ENCODE results near the gene MVB12A.

Gene MVB12A

GRCh38 chr19:17419621-17420474 lies at the start of gene MVB12A:
TSS of gene MVB12A (plus strand) at chr19:17420047. CDS start at chr19:17420136, 89 bp downstream.
- Histone ChIP-seq H3K4me3 (ENCODE audit: low read length) (peak within 1 kb of the TSS; percentile 74), H3K9me3 (ENCODE audit: control insufficient read depth, insufficient read depth, low read length) (no peaks in the 10 kb centered on the region), H3K27me3 (ENCODE audit: control insufficient read depth, insufficient read depth, low read length) (no peaks in the 10 kb centered on the region), H3K36me3 (ENCODE audit: control insufficient read depth, insufficient read depth, low read length) (no peaks in the 10 kb centered on the region), H3K27ac (ENCODE audit: low read length) (no peak within 1 kb of the TSS), H3K4me1 (ENCODE audit: control insufficient read depth, insufficient read depth, low read length) (0 out of 2 replicates have a peak, but pooled peaks cover 2% of the 10 kb centered on the region)
- peak; percentile 99 for DNase-seq (ENCODE audit: low read depth, low spot score)
- no CpG with 5 or more reads among the region's 85 CpGs for WGBS (ENCODE audit: insufficient coverage, insufficient read length)

DNA sequence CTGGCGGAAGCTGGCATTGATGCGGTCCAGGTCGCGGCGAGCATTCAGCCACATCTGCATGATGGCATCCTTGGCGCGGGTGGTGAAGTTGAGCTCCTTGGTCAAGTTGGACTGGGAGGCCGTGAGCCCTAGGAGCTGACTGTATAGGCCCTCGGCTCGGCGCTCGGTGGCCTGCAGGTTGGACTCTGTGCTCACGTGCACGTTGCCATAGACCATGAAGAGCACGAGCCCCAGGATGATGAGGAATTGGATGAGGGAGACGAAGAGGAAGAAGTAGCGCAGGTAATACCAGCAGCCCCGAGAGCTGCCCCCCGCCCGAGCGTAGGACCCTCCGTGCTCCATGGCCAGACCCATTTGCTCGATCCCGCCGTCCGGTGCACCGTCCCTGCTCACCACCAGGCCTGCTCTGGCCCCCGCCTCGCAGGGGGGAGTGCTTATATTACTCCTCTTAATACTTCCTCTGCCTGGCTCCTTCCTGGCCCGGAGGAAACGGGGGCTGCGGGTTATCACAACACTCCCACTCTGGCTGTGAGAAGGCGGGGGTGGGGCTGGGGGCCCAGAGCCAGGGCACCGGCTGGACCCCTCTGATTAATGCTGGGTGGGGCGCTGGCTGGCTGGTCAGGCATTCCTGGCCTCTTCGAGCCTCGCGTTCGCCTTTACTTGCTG lies 42.8 kb upstream of the MVB12A start, which contains the start of gene PLVAP:
Gene PLVAP (minus strand): TSS at position 408 of the 666 bp plus-strand sequence. CDS start 54 bp downstream, at position 354.
- no CpG with 5 or more reads among the region's 39 CpGs for WGBS (ENCODE audit: insufficient coverage, insufficient read length)
- no peaks in the 10 kb centered on the region for H3K27me3 ChIP-seq (ENCODE audit: control insufficient read depth, insufficient read depth, low read length)
- no peaks in the 10 kb centered on the region for H3K36me3 ChIP-seq (ENCODE audit: control insufficient read depth, insufficient read depth, low read length)
- H3K4me3 ChIP-seq (ENCODE audit: low read length), result no peak within 1 kb of the TSS
- peaks cover 4% of the 10 kb centered on the region for H3K4me1 ChIP-seq (ENCODE audit: control insufficient read depth, insufficient read depth, low read length)
- H3K27ac ChIP-seq (ENCODE audit: low read length), result no peak within 1 kb of the TSS
- DNase-seq (ENCODE audit: low read depth, low spot score), result no peak
- no peaks in the 10 kb centered on the region for H3K9me3 ChIP-seq (ENCODE audit: control insufficient read depth, insufficient read depth, low read length)

DNA sequence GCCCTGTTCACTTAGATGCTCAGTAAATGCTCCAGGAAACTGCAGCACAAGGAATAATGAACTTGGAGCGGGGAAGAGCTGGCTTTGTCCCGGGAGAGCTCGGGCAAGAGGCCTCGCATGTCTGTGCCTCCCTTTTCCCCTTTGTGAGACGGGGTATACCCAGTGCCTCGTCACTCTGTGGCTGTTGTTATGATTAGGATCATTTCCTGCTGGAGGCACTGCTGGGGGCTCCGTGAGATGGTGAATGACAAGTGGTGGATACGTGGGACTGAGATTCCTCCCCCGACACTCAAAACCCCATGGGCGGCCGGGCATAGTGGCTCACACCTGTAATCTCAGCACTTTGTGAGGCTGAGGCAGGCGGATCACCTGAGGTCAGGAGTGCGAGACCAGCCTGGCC lies 41.6 kb upstream of the MVB12A start:
- no peak for DNase-seq (ENCODE audit: low read depth, low spot score)
- H3K9me3 ChIP-seq (ENCODE audit: control insufficient read depth, insufficient read depth, low read length), result no peaks in the 10 kb centered on the region
- H3K36me3 ChIP-seq (ENCODE audit: control insufficient read depth, insufficient read depth, low read length), result no peaks in the 10 kb centered on the region
- WGBS (ENCODE audit: insufficient coverage, insufficient read length), result no CpG with 5 or more reads among the region's 13 CpGs
- H3K27me3 ChIP-seq (ENCODE audit: control insufficient read depth, insufficient read depth, low read length), result no peaks in the 10 kb centered on the region
- no peak overlapping the region for H3K27ac ChIP-seq (ENCODE audit: low read length)
- H3K4me1 ChIP-seq (ENCODE audit: control insufficient read depth, insufficient read depth, low read length), result peaks cover 4% of the 10 kb centered on the region
- H3K4me3 ChIP-seq (ENCODE audit: low read length), result no peak overlapping the region

GRCh38 chr19:17379221-17379631 lies 40.6 kb upstream of the MVB12A start:
- no CpG with 5 or more reads among the region's 14 CpGs for WGBS (ENCODE audit: insufficient coverage, insufficient read length)
- H3K4me3 ChIP-seq (ENCODE audit: low read length), result no peak overlapping the region
- H3K27ac ChIP-seq (ENCODE audit: low read length), result no peak overlapping the region
- no peak for DNase-seq (ENCODE audit: low read depth, low spot score)
- no peaks in the 10 kb centered on the region for H3K9me3 ChIP-seq (ENCODE audit: control insufficient read depth, insufficient read depth, low read length)
- H3K36me3 ChIP-seq (ENCODE audit: control insufficient read depth, insufficient read depth, low read length), result no peaks in the 10 kb centered on the region
- peaks cover 5% of the 10 kb centered on the region for H3K4me1 ChIP-seq (ENCODE audit: control insufficient read depth, insufficient read depth, low read length)
- no peaks in the 10 kb centered on the region for H3K27me3 ChIP-seq (ENCODE audit: control insufficient read depth, insufficient read depth, low read length)

DNA sequence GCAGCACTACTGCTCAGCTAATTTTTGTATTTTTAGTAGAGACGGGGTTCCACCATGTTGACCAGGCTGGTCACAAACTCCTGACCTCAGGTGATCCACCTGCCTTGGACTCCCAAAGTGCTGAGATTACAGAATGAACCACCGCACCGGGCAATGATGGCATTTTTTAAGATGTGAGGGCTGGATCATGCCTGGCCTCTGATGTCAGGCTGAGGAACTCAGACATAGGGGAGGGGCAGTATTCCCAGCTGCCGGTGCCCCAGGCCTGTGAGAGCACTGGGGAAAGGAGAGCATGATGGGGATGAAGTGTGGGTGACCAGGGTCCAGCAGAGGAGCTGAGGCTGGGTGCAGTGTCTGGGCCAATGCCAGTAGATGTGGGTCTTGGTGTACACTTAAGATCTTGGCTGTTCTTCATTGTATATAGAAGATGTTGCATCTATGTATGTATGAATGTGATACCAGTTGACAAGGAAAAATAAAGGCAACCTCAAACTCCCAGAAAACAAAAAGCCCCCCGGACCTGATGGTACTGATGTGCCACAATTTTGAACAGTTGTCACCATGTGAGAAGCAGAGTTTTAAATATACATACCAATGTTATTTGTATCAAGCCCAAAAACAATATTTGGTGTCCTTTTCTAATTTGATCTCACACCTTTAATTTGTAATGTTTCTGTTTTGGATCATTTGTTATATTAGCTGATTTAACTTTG lies 39.3 kb upstream of the MVB12A start:
- Histone ChIP-seq H3K4me3 (ENCODE audit: low read length) (no peak overlapping the region), H3K36me3 (ENCODE audit: control insufficient read depth, insufficient read depth, low read length) (no peaks in the 10 kb centered on the region), H3K4me1 (ENCODE audit: control insufficient read depth, insufficient read depth, low read length) (peaks cover 5% of the 10 kb centered on the region), H3K27ac (ENCODE audit: low read length) (no peak overlapping the region), H3K9me3 (ENCODE audit: control insufficient read depth, insufficient read depth, low read length) (no peaks in the 10 kb centered on the region), H3K27me3 (ENCODE audit: control insufficient read depth, insufficient read depth, low read length) (no peaks in the 10 kb centered on the region)
- DNase-seq (ENCODE audit: low read depth, low spot score), result no peak
- no CpG with 5 or more reads among the region's 5 CpGs for WGBS (ENCODE audit: insufficient coverage, insufficient read length)

DNA sequence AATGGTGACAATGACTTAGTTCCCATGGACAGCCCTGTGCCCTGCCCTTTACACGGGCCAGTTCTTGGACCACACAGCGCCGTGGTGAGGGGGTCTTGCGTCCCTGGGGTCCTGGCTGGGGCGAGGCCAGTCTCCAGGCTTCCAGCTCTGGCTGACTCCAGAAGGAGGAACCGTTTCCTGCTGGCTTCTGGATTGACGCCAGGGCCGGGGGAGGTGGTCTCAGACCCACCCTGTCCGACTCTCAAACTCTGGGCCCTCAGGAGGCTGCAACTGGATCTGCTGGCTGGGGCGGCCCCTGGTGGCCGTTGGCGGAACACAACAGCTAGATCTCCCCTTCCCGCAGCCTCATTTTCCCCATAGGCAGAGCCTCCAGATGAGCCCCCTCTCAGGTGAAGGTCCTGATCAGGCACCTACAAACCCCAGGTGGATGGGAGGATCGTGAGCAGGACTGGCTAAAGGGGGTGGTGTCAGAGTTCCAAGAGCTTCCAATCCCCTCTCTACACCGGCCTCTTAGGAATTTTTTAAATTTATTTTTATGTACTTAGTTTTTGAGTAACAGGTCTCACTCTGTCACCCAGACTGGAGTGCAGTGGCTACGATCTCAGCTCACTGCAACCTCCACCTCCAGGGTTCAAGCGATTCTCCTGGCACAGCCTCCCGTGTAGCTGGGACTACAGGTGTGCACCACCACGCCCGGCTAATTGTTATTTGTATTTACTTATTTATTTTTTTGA lies 33.8 kb upstream of the MVB12A start:
- Histone ChIP-seq H3K4me1 (ENCODE audit: control insufficient read depth, insufficient read depth, low read length) (0 out of 2 replicates have a peak, but pooled peaks cover 1% of the 10 kb centered on the region), H3K27me3 (ENCODE audit: control insufficient read depth, insufficient read depth, low read length) (no peaks in the 10 kb centered on the region), H3K9me3 (ENCODE audit: control insufficient read depth, insufficient read depth, low read length) (no peaks in the 10 kb centered on the region), H3K36me3 (ENCODE audit: control insufficient read depth, insufficient read depth, low read length) (no peaks in the 10 kb centered on the region), H3K4me3 (ENCODE audit: low read length) (no peak overlapping the region), H3K27ac (ENCODE audit: low read length) (no peak overlapping the region)
- no peak for DNase-seq (ENCODE audit: low read depth, low spot score)
- no CpG with 5 or more reads among the region's 20 CpGs for WGBS (ENCODE audit: insufficient coverage, insufficient read length)

DNA sequence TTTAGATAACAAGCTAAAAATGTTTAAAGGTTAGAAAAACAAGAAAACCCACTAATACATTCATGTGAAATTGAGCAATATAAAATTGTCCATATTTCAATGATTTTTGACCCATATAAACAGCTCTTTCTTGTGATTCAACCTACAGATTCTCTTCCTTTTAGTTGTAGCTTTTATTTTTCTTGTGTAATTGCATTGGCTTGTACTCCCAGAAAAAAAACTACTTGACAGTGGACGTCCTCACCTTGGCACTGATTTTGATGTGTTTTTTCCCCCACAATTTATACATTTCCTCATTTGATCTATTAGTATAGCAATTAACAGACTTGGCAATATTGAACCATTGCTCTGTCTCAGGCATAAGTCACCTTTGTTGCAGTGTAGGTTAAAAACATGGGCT lies 30.6 kb upstream of the MVB12A start:
- Histone ChIP-seq H3K9me3 (ENCODE audit: control insufficient read depth, insufficient read depth, low read length) (no peaks in the 10 kb centered on the region), H3K4me1 (ENCODE audit: control insufficient read depth, insufficient read depth, low read length) (no peaks in the 10 kb centered on the region; the same call in 1 of the 2 replicates), H3K4me3 (ENCODE audit: low read length) (no peak overlapping the region), H3K36me3 (ENCODE audit: control insufficient read depth, insufficient read depth, low read length) (no peaks in the 10 kb centered on the region), H3K27me3 (ENCODE audit: control insufficient read depth, insufficient read depth, low read length) (no peaks in the 10 kb centered on the region), H3K27ac (ENCODE audit: low read length) (no peak overlapping the region)
- no peak for DNase-seq (ENCODE audit: low read depth, low spot score)
- WGBS (ENCODE audit: insufficient coverage, insufficient read length), result no CpG with 5 or more reads among the region's 1 CpG

DNA sequence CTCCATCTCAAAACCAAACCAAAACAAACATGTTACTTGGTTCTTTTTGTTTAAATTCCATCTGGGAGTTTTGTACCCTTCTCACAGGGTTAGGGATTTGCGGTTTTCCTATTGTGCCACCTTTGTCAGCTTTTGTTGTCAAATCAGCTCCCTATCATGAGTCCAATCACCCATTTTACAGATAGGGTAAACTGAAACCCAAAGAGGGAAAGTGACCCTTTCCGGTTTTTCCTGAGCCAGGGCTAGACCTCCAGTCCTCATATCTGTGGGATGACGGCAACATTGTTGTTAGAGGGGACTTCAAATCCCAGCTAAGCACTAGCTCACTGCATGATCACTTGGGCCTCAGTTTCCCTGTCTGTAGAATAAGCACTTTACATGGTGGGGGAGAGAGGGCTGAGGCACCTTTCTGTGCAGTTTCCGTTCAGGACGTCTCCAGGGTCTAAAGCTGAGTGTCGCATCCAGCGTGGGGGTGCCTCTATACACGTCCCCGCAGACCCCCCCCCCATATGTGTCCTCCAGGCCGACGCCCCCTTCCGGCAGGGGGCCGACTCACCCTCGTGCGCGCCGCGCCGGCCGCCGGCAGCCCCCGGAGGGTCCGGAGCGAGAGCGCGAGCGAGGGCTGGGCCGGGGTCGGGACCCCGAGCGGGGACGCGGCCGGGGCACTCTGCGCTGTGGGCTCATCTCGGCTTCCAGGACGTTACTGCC lies 29.7 kb upstream of the MVB12A start:
- DNase-seq (ENCODE audit: low read depth, low spot score), result no peak
- no CpG with 5 or more reads among the region's 37 CpGs for WGBS (ENCODE audit: insufficient coverage, insufficient read length)

DNA sequence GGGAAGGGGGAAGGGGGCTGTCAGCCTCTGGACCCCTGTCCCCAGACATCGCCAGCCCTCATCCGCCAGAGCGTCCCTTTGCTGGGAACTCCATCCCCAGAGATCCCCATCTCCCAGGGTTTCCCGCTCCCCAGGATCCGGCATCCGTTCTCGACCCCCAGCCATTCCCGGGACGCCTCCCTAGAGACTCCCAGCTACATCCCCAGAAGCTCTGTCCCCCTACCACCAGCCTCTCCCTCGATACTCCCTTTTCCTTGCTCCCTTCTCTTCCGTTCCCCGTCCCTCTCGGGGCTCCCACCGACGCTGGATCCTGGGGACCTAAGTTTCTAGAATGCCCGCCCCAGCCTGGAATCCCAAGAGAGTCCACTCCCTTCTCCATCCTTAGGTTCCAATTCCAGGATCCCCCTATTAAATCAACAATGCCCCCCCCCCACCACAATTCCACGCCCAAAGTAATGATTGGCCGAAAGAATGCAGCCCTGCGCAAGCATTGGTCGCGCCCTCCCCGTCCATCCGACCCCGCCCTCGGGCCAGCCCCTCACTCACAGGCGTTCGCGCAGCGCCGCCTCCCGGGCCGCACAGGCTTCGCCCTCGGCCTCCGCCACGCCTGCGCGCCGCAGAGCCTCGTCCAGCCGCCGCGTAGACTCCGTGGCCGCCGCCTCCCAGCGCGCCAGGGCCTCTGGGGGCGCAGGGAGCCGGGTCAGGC lies 29.0 kb upstream of the MVB12A start:
- peak overlapping the region; percentile 39 for H3K4me3 ChIP-seq (ENCODE audit: low read length)
- WGBS (ENCODE audit: insufficient coverage, insufficient read length), result no CpG with 5 or more reads among the region's 50 CpGs
- H3K27ac ChIP-seq (ENCODE audit: low read length), result no peak overlapping the region
- no peaks in the 10 kb centered on the region for H3K9me3 ChIP-seq (ENCODE audit: control insufficient read depth, insufficient read depth, low read length)
- no peaks in the 10 kb centered on the region for H3K27me3 ChIP-seq (ENCODE audit: control insufficient read depth, insufficient read depth, low read length)
- H3K4me1 ChIP-seq (ENCODE audit: control insufficient read depth, insufficient read depth, low read length), result no peaks in the 10 kb centered on the region; the same call in 1 of the 2 replicates
- no peak for DNase-seq (ENCODE audit: low read depth, low spot score)
- H3K36me3 ChIP-seq (ENCODE audit: control insufficient read depth, insufficient read depth, low read length), result no peaks in the 10 kb centered on the region

More for the DNA sequence above, 29.7 kb upstream of the MVB12A start:
- H3K27me3 ChIP-seq (ENCODE audit: control insufficient read depth, insufficient read depth, low read length), result no peaks in the 10 kb centered on the region
- peak overlapping the region; percentile 39 for H3K4me3 ChIP-seq (ENCODE audit: low read length)
- no peaks in the 10 kb centered on the region for H3K9me3 ChIP-seq (ENCODE audit: control insufficient read depth, insufficient read depth, low read length)
- H3K36me3 ChIP-seq (ENCODE audit: control insufficient read depth, insufficient read depth, low read length), result no peaks in the 10 kb centered on the region
- no peaks in the 10 kb centered on the region; the same call in 1 of the 2 replicates for H3K4me1 ChIP-seq (ENCODE audit: control insufficient read depth, insufficient read depth, low read length)
- no peak overlapping the region for H3K27ac ChIP-seq (ENCODE audit: low read length)
